NK-92 (cell line): ENCODE data around the gene SYNGR3.

Experiments
- DNase-seq: peaks from one replicate; lab custom pipeline; 2025; ENCODE audit not compliant: unreplicated experiment; lab: John Stamatoyannopoulos, UW

Gene SYNGR3

DNA sequence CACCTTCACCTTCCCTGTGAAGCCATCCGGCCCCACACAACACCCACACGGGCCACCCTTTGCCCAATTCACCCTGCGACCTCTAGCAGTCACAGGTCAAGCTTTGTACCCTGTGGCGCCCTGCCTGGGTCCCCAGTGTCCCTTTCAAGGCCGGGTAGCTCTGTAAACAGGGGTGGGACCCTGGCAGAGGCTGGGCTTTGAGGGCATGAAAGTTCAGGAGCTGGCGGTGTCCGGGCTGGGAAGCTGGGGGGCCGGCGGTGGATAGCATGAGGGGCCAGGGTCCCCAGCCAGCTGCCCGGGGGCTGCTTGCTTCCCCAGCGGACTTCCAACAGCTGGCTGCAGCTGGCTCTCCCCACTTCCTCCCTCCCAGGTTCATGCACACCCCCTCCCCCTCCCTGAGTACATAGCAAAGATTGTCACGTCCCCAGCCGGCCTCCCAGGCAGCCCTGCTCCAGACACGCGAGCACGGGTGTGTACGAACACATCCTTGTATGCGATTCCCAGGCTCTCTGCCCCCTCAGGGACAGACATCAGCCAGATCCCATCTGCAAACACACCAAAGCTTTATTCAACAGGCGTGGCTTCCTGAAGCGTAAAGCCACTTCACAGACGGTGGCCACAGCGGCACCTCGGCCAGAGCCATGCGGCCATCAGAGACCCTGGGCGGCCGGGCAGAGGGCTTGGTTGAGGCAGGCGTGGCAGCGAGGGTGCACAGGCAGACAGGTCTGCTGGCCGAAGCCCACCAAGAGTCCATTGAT lies 49.7 kb downstream of the SYNGR3 start:
- DNase-seq: no peak

DNA sequence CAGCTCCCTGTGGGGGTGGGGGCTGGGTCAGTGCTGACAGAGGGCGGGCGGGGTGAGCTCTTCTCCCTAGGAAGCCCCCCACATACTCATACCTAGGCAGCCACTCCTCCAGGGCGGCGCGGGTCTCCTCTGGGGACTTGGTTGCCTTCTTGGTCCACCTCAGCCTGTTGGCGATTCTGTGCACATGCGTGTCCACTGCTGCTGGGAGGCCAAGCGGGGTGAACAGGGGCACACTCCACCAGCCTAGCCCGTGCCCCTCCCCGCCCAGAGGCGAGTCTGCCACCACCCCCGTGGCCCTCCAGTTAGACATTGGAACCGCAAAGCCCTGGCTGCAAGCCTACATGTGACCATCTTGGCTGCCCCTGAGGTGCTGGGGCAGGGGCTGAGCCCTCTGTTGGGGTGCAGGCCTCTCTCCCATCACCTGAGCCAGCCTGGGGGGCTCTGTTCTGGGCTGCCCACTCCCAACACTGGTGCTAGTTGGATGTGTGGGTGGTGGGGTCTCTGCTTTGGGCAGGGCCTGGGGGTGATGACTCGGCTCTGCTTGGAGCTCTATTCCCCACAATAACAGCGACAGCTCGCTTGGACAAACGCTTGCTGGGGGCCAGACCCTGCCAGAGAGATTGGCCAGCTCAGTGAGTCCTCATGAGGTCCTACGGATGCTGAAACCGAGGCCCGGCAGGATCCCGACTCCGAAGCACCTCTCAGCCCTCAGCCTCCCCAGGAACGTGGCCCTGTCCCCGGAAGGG lies 50.4 kb downstream of the SYNGR3 start:
- DNase-seq: no peak

DNA sequence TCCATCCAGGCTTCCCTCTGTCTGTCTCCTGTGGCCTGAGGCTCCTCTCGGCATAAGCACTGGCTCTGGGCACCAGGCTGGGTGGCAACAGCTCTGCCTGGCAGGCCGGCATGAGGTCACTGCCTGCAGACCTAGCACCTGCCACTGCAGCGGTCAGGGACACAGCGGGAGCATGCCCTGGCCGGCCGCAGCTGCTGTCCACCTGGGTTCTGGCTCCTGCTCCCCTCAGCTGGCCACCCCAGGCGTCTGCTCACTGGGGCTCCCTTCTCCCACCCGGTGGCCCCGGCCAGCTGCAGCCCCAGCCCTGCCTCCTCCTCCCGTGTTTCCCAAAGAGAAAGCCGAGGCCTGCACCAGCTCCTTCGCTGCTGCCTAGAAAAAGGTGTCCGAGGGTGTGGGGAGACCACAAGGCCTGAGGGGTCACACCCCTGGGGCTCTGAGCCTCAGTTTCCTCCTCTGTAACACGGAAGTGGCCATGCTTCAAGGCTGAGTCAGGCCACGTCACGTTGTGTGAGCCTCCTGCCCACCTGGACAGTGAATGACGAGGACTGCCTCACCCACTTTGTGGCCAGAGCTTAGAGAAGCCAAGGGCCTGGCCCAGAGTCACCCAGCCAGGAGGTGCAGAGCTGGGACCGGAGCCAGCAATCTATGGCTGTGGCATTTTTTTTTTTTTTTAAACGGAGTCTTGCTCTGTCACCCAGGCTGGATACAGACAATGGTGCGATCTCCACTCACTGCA lies 51.2 kb downstream of the SYNGR3 start:
- DNase-seq: no peak

DNA sequence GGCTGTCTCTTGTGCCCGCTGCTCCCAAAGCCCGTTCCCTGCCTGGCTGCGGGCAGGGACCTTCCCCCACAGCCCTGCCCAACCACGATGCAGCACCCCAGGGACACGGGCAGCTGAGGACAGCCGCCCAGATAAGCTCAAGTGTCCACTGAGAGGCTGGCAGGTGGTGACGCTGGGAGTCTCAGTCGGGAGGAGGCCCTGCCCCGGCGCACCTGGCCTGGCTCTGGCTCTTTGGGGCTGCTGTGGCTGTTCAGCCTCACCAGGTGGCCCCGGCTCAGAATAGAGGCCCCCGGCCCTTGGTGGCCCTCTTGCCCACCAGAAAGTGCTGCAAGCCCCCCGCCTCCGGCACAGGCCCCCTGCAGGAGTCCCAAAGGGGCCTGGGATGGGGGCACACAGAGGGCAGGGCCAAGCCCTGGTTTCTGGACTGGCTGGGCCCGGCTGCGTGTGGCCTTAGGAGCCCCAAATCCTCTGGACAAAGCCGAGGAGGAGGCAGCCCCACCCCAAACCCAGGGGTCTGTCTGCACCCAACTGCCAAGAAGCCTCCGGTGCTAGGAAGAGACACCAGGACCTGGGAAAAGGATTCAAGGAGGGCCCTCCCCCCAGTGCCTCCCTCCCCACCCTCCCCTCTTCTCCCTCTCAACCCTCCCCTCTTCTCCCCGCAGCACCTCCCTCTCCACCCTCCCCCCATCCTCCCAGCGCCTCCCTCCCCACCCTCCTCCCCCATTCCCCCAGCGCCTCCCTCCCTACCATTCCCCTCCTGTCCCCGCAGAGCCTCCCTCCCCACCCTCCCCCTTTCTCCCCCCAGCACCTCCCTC lies 52.6 kb downstream of the SYNGR3 start:
- DNase-seq: no peak

DNA sequence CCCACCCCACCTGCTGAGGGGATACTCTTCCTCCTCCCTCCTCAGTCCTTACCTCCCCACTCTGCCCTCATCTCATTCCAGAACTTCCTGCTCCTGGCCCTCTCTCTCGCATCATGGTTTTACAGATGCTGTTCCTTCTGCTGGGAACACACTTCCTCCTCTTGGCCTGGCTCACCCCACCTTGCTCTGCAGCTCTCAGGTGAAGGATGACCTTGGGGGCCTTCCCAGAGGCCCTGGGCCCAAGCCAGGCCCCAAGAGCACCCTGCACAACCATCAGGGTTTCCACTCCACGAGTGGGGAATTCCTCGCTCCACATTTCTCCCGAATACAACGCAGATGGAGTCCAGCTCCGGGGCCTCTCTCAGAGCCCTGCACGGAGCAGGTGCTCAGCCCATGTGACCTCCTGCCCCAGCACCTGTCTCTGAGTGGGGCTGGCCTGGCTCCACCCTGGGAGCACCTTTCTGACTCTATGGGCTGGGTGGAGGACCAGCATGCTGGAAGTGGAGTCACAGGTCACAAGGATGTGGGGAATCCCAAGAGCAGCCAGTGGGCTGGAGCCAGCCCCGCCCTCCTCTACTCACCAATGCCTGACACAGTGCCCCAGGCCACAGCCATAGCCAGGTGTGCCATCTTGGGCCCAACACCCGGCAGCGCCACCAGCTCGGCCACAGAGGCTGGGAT lies 53.4 kb downstream of the SYNGR3 start:
- no peak for DNase-seq
